ENCODE results near the gene SPRED2.

Gene SPRED2

DNA sequence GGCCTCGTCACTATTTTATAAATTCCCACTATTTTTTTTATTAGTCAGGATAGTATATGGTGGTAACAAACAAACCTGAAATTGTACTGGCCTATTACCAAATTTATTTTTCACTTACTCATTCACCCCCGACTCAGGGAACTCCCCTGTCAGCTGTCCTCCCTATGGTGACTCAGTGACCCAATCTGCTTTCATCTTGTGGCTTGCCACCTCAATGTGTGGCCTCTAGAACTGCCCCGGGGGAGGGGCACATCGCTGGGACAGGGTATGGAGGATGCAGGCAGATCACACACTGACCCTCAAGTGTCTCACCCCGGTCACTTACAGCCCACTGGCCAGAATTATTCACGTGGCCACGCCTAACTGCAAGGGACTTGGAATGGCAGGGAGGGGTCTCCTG is 133.2 kb downstream of the SPRED2 start:
- no peak for TF ChIP-seq Cebpa-rat (IDR thresholded peaks at IDR 0.05)
- Histone ChIP-seq H3K4me1 (peaks cover 47 to 52% (median 50%) of the 10 kb centered on the region in 10 experiments), H3K4me3 (no peak overlapping the region), H3K36me3 (no peaks in the 10 kb centered on the region), H3K9me3 (replicated peaks in 1 of 11) (no peaks in the 10 kb centered on the region), H3K9ac (no peak overlapping the region), H3K27me3 (no peaks in the 10 kb centered on the region), H4K20me1 (peaks cover 0 to 16% (median 9%) of the 10 kb centered on the region in 11 experiments; a peak in 11 of 22 replicates), H3K4me2 (peak overlapping the region in 10 of 11 experiments; percentile 14 to 99 (median 87); a peak in 19 of 22 replicates), H3K27ac (no peak overlapping the region)

DNA sequence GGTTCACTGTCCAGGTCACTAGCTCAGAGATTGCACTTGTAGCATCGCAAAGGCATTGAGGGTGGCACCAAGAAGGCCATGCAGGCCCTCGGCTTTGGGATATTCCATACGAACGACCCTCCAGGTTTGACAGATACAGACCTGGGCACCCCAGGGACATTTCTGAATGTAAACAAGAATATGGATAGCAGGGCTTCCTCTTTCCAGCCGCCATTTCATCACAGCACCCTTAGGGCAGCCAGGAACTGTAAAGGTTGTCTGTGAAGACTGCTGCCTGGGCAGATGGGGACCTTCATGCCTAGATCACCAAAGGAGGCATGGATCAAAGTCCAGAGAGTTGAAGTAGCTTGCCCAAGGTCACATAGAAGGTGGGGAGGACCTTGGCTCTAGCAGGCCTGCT is 134.3 kb downstream of the SPRED2 start:
- H3K27ac ChIP-seq, result no peak overlapping the region
- no peaks in the 10 kb centered on the region for H3K36me3 ChIP-seq
- H3K27me3 ChIP-seq, result peaks cover 0 to 3% (median 0%) of the 10 kb centered on the region in 11 experiments; a peak in 1 of 22 replicates
- H3K9me3 ChIP-seq (replicated peaks in 1 of 11), result no peaks in the 10 kb centered on the region
- H4K20me1 ChIP-seq, result peaks cover 0 to 16% (median 9%) of the 10 kb centered on the region in 11 experiments; a peak in 11 of 22 replicates
- H3K4me1 ChIP-seq, result peaks cover 39 to 45% (median 42%) of the 10 kb centered on the region in 10 experiments
- no peak for TF ChIP-seq Cebpa-rat (IDR thresholded peaks at IDR 0.05)
- H3K9ac ChIP-seq, result no peak overlapping the region
- no peak overlapping the region for H3K4me2 ChIP-seq
- no peak overlapping the region for H3K4me3 ChIP-seq

DNA sequence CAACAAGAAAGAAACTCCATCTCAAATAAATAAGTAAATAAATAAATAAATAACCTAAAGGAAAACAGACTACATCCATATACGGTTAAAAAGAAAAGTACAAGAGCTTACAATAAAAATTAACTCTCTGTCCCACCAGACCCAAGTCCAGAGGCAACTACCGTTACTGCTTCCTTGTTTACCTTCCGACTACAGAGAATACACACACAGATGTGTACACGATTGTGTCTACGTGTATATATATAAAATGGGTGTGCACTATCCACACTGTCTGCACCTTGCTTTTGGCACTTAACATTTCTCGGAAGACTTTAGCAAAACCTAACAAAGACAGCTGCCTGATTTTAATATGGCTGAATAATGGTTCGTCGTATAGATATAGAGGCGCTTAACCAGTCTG is 134.9 kb downstream of the SPRED2 start:
- Histone ChIP-seq H4K20me1 (peaks cover 0 to 16% (median 9%) of the 10 kb centered on the region in 11 experiments; a peak in 11 of 22 replicates), H3K4me2 (no peak overlapping the region), H3K36me3 (no peaks in the 10 kb centered on the region), H3K9me3 (replicated peaks in 1 of 11) (no peaks in the 10 kb centered on the region), H3K9ac (no peak overlapping the region), H3K4me3 (no peak overlapping the region), H3K27ac (no peak overlapping the region), H3K27me3 (peaks cover 0 to 3% (median 0%) of the 10 kb centered on the region in 11 experiments; a peak in 1 of 22 replicates), H3K4me1 (peaks cover 34 to 40% (median 37%) of the 10 kb centered on the region in 10 experiments)
- TF ChIP-seq Cebpa-rat (IDR thresholded peaks at IDR 0.05), result no peak

DNA sequence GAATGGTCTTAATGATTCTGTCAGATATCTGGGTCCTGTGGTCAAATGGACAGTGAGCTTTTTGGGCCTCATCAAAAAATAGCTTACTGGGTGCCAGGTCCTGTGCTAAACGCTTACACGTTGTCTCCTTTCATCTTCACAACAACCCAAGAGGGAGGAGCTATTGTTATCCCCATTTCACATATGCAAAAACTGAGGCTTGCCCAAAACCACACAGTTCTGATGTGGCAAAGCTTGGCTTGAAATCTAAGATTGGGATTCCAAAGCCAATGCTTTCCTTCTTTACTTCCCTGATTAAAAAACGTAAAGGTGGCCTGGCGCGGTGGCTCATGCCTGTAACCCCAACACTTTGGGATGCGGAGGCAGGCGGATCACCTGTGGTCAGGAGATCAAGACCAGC is 135.4 kb downstream of the SPRED2 start:
- no peaks in the 10 kb centered on the region for H3K9me3 ChIP-seq (replicated peaks in 1 of 11)
- no peak overlapping the region for H3K4me3 ChIP-seq
- peaks cover 0 to 16% (median 9%) of the 10 kb centered on the region in 11 experiments; a peak in 11 of 22 replicates for H4K20me1 ChIP-seq
- H3K36me3 ChIP-seq, result no peaks in the 10 kb centered on the region
- no peak overlapping the region for H3K9ac ChIP-seq
- H3K27me3 ChIP-seq, result peaks cover 0 to 3% (median 0%) of the 10 kb centered on the region in 11 experiments; a peak in 1 of 22 replicates
- H3K4me1 ChIP-seq, result peaks cover 28 to 34% (median 31%) of the 10 kb centered on the region in 10 experiments
- no peak for TF ChIP-seq Cebpa-rat (IDR thresholded peaks at IDR 0.05)
- no peak overlapping the region for H3K4me2 ChIP-seq
- no peak overlapping the region for H3K27ac ChIP-seq

DNA sequence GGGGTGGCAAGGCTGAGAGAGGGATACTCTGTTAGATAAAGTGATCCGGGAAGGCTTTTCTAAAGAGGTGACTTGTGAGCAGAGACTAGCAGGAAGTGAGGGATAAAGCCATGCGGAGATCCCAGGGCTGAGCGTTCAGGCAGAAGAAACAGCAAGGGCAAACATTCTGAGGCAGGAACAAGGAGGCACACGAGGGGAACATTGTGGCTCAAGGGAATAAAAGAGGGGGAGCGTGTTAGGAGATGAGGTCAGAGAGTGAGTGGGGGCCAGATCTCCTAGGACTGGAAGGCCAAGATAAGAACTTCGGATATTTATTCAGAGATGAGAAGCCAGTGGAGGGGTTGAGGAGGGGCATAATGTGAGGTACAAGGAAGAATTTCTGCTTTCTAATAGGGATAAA is 137.7 kb downstream of the SPRED2 start:
- no peak overlapping the region for H3K9ac ChIP-seq
- no peaks in the 10 kb centered on the region for H3K36me3 ChIP-seq
- H3K9me3 ChIP-seq (replicated peaks in 1 of 11), result no peaks in the 10 kb centered on the region
- H3K27me3 ChIP-seq, result peaks cover 0 to 3% (median 0%) of the 10 kb centered on the region in 11 experiments; a peak in 1 of 22 replicates
- peaks cover 6 to 13% (median 9%) of the 10 kb centered on the region in 10 experiments for H3K4me1 ChIP-seq
- no peak overlapping the region for H3K27ac ChIP-seq
- no peak overlapping the region for H3K4me2 ChIP-seq
- H4K20me1 ChIP-seq, result peaks cover 0 to 4% (median 0%) of the 10 kb centered on the region in 11 experiments; a peak in 2 of 22 replicates
- no peak overlapping the region for H3K4me3 ChIP-seq
- no peak for TF ChIP-seq Cebpa-rat (IDR thresholded peaks at IDR 0.05)

DNA sequence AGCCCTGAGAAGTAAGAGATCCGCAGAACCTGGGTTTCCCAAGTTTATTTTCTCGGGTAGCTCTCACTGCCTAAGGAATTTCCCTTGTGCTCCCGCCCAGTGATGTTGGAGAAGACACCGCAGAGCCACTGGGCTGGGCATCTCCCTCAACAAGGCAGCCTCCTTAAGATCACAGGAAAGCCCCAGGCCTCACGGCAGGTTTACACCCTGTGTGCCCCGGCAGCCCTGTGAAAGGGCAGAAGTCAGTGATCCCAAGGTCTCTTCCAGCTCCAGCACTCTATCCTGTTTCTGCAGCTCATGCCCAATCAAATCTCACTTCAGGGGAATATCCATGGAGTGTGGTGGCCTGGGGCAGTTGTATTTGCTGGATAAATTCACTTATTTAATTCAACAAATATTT is 138.3 kb downstream of the SPRED2 start:
- H4K20me1 ChIP-seq, result peaks cover 0 to 4% (median 0%) of the 10 kb centered on the region in 11 experiments; a peak in 2 of 22 replicates
- H3K27me3 ChIP-seq, result peaks cover 0 to 3% (median 0%) of the 10 kb centered on the region in 11 experiments; a peak in 1 of 22 replicates
- H3K27ac ChIP-seq, result no peak overlapping the region
- H3K4me3 ChIP-seq, result no peak overlapping the region
- no peak overlapping the region for H3K4me2 ChIP-seq
- H3K9me3 ChIP-seq (replicated peaks in 1 of 11), result no peaks in the 10 kb centered on the region
- no peak for TF ChIP-seq Cebpa-rat (IDR thresholded peaks at IDR 0.05)
- no peak overlapping the region for H3K9ac ChIP-seq
- H3K4me1 ChIP-seq, result peaks cover 0 to 7% (median 3%) of the 10 kb centered on the region in 10 experiments; a peak in 14 of 20 replicates
- H3K36me3 ChIP-seq, result no peaks in the 10 kb centered on the region

DNA sequence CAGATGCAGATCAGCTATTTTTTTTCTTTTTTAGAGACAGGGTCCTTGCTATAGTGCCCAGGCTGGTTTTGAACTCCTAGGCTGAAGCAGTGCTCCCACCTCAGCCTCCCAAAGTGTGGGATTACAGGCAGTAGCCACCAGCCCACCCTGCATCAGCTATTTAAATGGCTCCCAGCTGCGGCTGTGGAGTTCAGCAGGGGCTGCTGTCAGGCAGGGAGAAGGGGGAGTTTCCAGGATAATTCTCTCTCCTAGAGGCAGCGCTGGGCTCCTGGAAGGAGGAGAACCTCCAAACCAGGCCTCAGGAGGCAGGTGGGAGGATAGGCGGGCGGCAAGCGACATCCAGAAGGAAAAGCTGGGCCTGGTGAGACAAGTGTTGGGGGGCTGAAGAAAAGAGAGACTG is 139.0 kb downstream of the SPRED2 start:
- TF ChIP-seq Cebpa-rat (IDR thresholded peaks at IDR 0.05), result no peak
- Histone ChIP-seq H3K4me3 (no peak overlapping the region), H3K36me3 (no peaks in the 10 kb centered on the region), H3K9ac (no peak overlapping the region), H3K9me3 (replicated peaks in 1 of 11) (no peaks in the 10 kb centered on the region), H3K4me2 (no peak overlapping the region), H3K27ac (no peak overlapping the region), H4K20me1 (peaks cover 0 to 4% (median 0%) of the 10 kb centered on the region in 11 experiments; a peak in 2 of 22 replicates), H3K4me1 (peaks cover 0 to 4% (median 0%) of the 10 kb centered on the region in 10 experiments; a peak in 3 of 20 replicates), H3K27me3 (peaks cover 0 to 3% (median 0%) of the 10 kb centered on the region in 11 experiments; a peak in 1 of 22 replicates)

DNA sequence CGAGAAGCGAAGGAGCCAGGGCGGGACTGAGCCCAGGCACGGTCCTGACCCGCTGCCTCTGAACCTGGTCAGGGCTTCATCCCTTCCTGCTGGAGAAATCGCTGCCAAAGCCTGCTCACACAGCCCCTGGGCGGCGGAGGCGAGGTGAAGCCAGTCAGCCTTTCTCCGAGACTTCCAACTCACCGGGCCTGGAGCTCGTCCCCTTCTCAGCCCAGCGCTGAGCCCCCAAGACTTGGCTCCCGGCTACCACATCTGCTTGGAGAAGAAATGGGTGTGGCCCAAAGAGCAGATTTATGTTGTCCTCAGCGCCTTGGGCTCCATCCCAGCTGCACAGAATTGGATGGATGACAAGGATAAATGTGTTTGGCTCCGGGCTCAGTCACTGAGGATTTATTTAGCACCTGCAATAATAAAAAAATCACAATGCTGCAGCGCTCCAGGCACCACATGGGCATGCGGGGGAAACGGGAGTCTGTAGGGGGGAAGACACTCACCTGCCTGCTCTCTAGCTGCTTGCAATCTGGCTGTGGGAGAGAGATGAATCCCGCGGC is 139.9 kb downstream of the SPRED2 start:
- no peak for TF ChIP-seq Cebpa-rat (IDR thresholded peaks at IDR 0.05)

DNA sequence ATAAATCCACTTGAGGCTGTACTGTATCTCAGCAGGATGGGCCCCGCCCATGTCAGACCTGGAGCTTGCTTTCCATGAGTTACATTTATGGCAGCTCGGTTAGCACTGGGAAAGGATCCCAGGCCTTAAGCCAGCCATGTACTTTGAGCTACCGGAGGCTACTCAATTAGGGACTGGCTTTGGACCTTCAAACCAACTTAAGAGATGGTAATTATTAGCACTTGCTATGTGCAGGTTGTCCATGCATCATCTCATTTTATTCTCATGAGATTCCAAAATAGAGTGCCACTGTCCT is 140.3 kb downstream of the SPRED2 start:
- H4K20me1 ChIP-seq, result peaks cover 0 to 4% (median 0%) of the 10 kb centered on the region in 11 experiments; a peak in 2 of 22 replicates
- H3K27ac ChIP-seq, result no peak overlapping the region
- H3K9ac ChIP-seq, result no peak overlapping the region
- peaks cover 0 to 4% (median 0%) of the 10 kb centered on the region in 10 experiments; a peak in 3 of 20 replicates for H3K4me1 ChIP-seq
- peaks cover 0 to 3% (median 0%) of the 10 kb centered on the region in 11 experiments; a peak in 1 of 22 replicates for H3K27me3 ChIP-seq
- no peak overlapping the region for H3K4me3 ChIP-seq
- no peak overlapping the region for H3K4me2 ChIP-seq
- H3K36me3 ChIP-seq, result no peaks in the 10 kb centered on the region
- no peaks in the 10 kb centered on the region for H3K9me3 ChIP-seq (replicated peaks in 1 of 11)
- no peak for TF ChIP-seq Cebpa-rat (IDR thresholded peaks at IDR 0.05)

More for the DNA sequence above, 139.9 kb downstream of the SPRED2 start:
- Histone ChIP-seq H3K4me1 (peaks cover 0 to 4% (median 0%) of the 10 kb centered on the region in 10 experiments; a peak in 3 of 20 replicates), H3K9me3 (replicated peaks in 1 of 11) (no peaks in the 10 kb centered on the region), H3K4me3 (no peak overlapping the region), H3K27me3 (peaks cover 0 to 3% (median 0%) of the 10 kb centered on the region in 11 experiments; a peak in 1 of 22 replicates), H3K4me2 (no peak overlapping the region), H3K27ac (no peak overlapping the region), H4K20me1 (peaks cover 0 to 4% (median 0%) of the 10 kb centered on the region in 11 experiments; a peak in 2 of 22 replicates), H3K9ac (no peak overlapping the region), H3K36me3 (no peaks in the 10 kb centered on the region)

Measured in BLaER1 treated with 17β-estradiol and CSF1 and Interleukin-3, amounts not matched to agents 10 nM and 100 nM (cell line).